HepG2 (cell line): ENCODE results near the gene SP6. TPM values are rescaled to one million over a fixed set of nuclear protein-coding genes. Genes with fewer than 3 reads are reported as not detected.
A peak's percentile ranks its signal among the peaks of the same experiment; 100 is the strongest.

Experiments
- CBFB ChIP-seq: sonication (generic); formaldehyde crosslinking; IDR thresholded peaks from 2 replicates; pipeline ENCODE4 v1.4.0; 2020; ENCODE audit warnings: missing genetic modification reagents
- ELF1 ChIP-seq: sonication (generic); formaldehyde crosslinking; IDR thresholded peaks from 2 replicates; pipeline ENCODE4 v1.4.0; 2020; ENCODE audit warnings: missing genetic modification reagents
- HDAC6 ChIP-seq: fragments of 200-600 bp; sonication (generic); IDR thresholded peaks from 2 replicates; pipeline ENCODE4 v1.7.0; 2017; ENCODE audit warnings: mild to moderate bottlenecking, antibody characterized with exemption, low read length, low read depth
- HIVEP1 ChIP-seq: sonication (generic); formaldehyde crosslinking; IDR thresholded peaks from 2 replicates; pipeline ENCODE4 v1.4.0; 2020; ENCODE audit warnings: mild to moderate bottlenecking, missing genetic modification reagents
- HOMEZ ChIP-seq: IDR thresholded peaks from 2 replicates; pipeline ENCODE4 v1.6.1; 2016; ENCODE audit warnings: low read depth
- HOXA3 ChIP-seq: sonication (generic); formaldehyde crosslinking; IDR thresholded peaks from 2 replicates; pipeline ENCODE4 v1.5.0; 2020; ENCODE audit warnings: missing genetic modification reagents
- IKZF1 ChIP-seq: fragments of 450-650 bp; IDR thresholded peaks from 2 replicates; pipeline ENCODE4 v1.7.1; 2016
- LBX2 ChIP-seq: sonication (generic); formaldehyde crosslinking; IDR thresholded peaks from 2 replicates; pipeline ENCODE4 v1.5.0; 2020; ENCODE audit warnings: missing genetic modification reagents, mild to moderate bottlenecking, borderline replicate concordance
- NCOA1 ChIP-seq: sonication (generic); formaldehyde crosslinking; IDR thresholded peaks from 2 replicates; pipeline ENCODE4 v1.9.0; 2021; ENCODE audit warnings: missing genetic modification reagents
- NFAT5 ChIP-seq: sonication (generic); formaldehyde crosslinking; IDR thresholded peaks from 2 replicates; pipeline ENCODE4 v1.4.0; 2020; ENCODE audit warnings: missing genetic modification reagents
- NR2F6 ChIP-seq, 2 experiments: IDR thresholded peaks; 2 replicates each; pipeline ENCODE4 v1.6.1; 2016; ENCODE audit warnings: antibody characterized with exemption in 1 of 2, mild to moderate bottlenecking in 1 of 2
- SOX13 ChIP-seq, 3 experiments: fragments of 450-650 bp in 1 of 3; sonication (generic) in 1 of 3; formaldehyde crosslinking in 1 of 3; IDR thresholded peaks in 2 of 3; conservative IDR thresholded peaks in 1 of 3; 2 replicates each; pipeline versions ENCODE4 v1.5.0 to v1.6.1; 2016 to 2020; ENCODE audit warnings: antibody characterized with exemption in 1 of 3, mild to moderate bottlenecking in 1 of 3, missing compliant biosample characterization in 1 of 3, missing genetic modification reagents in 1 of 3, moderate library complexity in 1 of 3
- TCF7 ChIP-seq: sonication (generic); IDR thresholded peaks from 2 replicates; pipeline ENCODE4 v1.6.1; 2016; ENCODE audit warnings: antibody characterized with exemption, low read depth
- THAP11 ChIP-seq: IDR thresholded peaks from 2 replicates; pipeline ENCODE4 v1.6.1; 2016; ENCODE audit warnings: missing biosample characterization, missing genetic modification reagents
- ZFX ChIP-seq: sonication (generic); formaldehyde crosslinking; IDR thresholded peaks from 2 replicates; pipeline ENCODE4 v1.4.0; 2020; ENCODE audit warnings: mild to moderate bottlenecking, low read depth, missing genetic modification reagents, moderate library complexity
- ZNF225 ChIP-seq: sonication (generic); formaldehyde crosslinking; IDR thresholded peaks from 2 replicates; pipeline ENCODE4 v1.4.0; 2020; ENCODE audit warnings: mild to moderate bottlenecking, missing genetic modification reagents
- ZNF234 ChIP-seq: sonication (generic); formaldehyde crosslinking; conservative IDR thresholded peaks from 2 replicates; pipeline ENCODE4 v1.5.1; 2020; ENCODE audit warnings: mild to moderate bottlenecking, missing genetic modification reagents
- ZNF326 ChIP-seq: sonication (generic); formaldehyde crosslinking; IDR thresholded peaks from 2 replicates; pipeline ENCODE4 v1.4.0; 2020; ENCODE audit warnings: missing genetic modification reagents, borderline replicate concordance
- polyA plus RNA-seq, 8 experiments: library from polyadenylated mRNA; depleted of rRNA in 3 of 8; stranded (reverse) in 7 of 8; unstranded in 1 of 8; fragments of >200 nt; fragmentation: Illumina TruSeq in 4 of 8; extraction: Trizol in 4 of 8; gene quantifications; 2 replicates each; pipeline versions ENCODE4 v1.2.1 to v1.2.3, GENCODE V29; 2011 to 2016; ENCODE audit warnings: low read depth in 4 of 8, missing spikeins in 1 of 8, mixed read lengths in 1 of 8; ENCODE audit not compliant: insufficient read depth in 1 of 8
- total RNA-seq, 5 experiments: library from RNA; depleted of rRNA; stranded (reverse); fragments of >200 nt; fragmentation: Illumina TruSeq; extraction: Trizol; gene quantifications; 2 replicates each; pipeline ENCODE4 v1.2.3, GENCODE V29; 2016; ENCODE audit warnings: low read depth in 1 of 5
- TF ChIP-seq, protein P1 (sequence below): sonication (generic); formaldehyde crosslinking; IDR thresholded peaks from 2 replicates; pipeline ENCODE4 v1.4.0; 2020; ENCODE audit warnings: missing genetic modification reagents
- TF ChIP-seq, protein P2 (sequence below): sonication (generic); formaldehyde crosslinking; IDR thresholded peaks from 2 replicates; pipeline ENCODE4 v1.4.0; 2020; ENCODE audit warnings: missing genetic modification reagents, borderline replicate concordance

SP6 gene
- total and polyA plus RNA-seq, 2 of the 13 experiments (the other 11 are each of a cell fraction or from before 2014, with no cell fraction given), result 0.07 TPM

DNA sequence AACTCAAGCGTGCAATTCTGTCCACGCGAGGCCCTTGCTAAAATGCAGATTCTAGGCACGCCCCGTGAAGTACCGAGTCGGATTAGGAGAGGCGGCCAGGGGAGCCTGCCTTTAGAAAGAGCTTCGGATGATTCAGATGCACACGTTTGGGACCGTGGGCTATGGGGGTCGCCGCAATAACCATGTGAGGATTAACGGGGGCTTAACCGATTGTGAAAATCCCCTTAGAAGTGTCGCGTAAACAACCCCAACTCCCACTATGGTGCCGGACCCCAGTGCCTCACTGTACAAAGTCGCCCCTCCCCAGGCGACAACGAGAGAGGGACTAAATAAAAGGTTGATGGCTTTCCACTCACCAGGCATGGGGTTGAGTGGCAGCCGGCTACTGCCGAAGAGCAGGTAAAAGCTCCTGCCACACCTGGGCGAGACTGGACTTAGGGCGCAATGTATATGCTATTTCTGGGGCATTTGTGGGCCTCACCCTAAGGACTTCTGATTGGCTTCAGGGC lies 44.4 kb upstream of the SP6 start (continued):
- TF ChIP-seq NFAT5 (no peak), CBFB (CRISPR knock-in tag) (peak; percentile 15; the same call in 1 of the 2 replicates), HDAC6 (no peak), ZNF234 (CRISPR knock-in tag) (no peak), ZNF225 (0 out of 2 replicates have a peak, but pooled peaks have one; percentile 32), NCOA1 (no peak), TCF7 (no peak; the same call in 1 of the 2 replicates), ZNF326 (no peak), ELF1 (CRISPR knock-in tag) (no peak), HOMEZ (CRISPR knock-in tag) (peak; percentile 33; the same call in 1 of the 2 replicates), LBX2 (CRISPR knock-in tag) (no peak), SOX13 (IDR thresholded peaks at IDR 0.05) (no peak), SOX13 (CRISPR knock-in tag; conservative IDR thresholded peaks at IDR 0.05 in 1 of 2, IDR thresholded peaks at IDR 0.05 in 1 of 2) (peak in 1 of 2 experiments; percentile 27; a peak in 1 of 4 replicates), HIVEP1 (CRISPR knock-in tag) (no peak; the same call in 1 of the 2 replicates), THAP11 (CRISPR knock-in tag) (no peak), ZFX (CRISPR knock-in tag) (peak; percentile 85), HOXA3 (CRISPR knock-in tag) (no peak), NR2F6 (IDR thresholded peaks at IDR 0.05) (no peak), NR2F6 (CRISPR knock-in tag; IDR thresholded peaks at IDR 0.05) (no peak), IKZF1 (no peak)
- TF ChIP-seq, protein P1, sequence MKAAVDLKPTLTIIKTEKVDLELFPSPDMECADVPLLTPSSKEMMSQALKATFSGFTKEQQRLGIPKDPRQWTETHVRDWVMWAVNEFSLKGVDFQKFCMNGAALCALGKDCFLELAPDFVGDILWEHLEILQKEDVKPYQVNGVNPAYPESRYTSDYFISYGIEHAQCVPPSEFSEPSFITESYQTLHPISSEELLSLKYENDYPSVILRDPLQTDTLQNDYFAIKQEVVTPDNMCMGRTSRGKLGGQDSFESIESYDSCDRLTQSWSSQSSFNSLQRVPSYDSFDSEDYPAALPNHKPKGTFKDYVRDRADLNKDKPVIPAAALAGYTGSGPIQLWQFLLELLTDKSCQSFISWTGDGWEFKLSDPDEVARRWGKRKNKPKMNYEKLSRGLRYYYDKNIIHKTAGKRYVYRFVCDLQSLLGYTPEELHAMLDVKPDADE (CRISPR knock-in tag), result no peak
- TF ChIP-seq, protein P2, sequence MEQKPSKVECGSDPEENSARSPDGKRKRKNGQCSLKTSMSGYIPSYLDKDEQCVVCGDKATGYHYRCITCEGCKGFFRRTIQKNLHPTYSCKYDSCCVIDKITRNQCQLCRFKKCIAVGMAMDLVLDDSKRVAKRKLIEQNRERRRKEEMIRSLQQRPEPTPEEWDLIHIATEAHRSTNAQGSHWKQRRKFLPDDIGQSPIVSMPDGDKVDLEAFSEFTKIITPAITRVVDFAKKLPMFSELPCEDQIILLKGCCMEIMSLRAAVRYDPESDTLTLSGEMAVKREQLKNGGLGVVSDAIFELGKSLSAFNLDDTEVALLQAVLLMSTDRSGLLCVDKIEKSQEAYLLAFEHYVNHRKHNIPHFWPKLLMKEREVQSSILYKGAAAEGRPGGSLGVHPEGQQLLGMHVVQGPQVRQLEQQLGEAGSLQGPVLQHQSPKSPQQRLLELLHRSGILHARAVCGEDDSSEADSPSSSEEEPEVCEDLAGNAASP (CRISPR knock-in tag), result 0 out of 2 replicates have a peak, but pooled peaks have one; percentile 14
